ENCODE results near the gene RNF186.

GRCh38 chr1:19802269-19802668 lies 12.8 kb downstream of the RNF186 start:
- TF ChIP-seq, protein P1, sequence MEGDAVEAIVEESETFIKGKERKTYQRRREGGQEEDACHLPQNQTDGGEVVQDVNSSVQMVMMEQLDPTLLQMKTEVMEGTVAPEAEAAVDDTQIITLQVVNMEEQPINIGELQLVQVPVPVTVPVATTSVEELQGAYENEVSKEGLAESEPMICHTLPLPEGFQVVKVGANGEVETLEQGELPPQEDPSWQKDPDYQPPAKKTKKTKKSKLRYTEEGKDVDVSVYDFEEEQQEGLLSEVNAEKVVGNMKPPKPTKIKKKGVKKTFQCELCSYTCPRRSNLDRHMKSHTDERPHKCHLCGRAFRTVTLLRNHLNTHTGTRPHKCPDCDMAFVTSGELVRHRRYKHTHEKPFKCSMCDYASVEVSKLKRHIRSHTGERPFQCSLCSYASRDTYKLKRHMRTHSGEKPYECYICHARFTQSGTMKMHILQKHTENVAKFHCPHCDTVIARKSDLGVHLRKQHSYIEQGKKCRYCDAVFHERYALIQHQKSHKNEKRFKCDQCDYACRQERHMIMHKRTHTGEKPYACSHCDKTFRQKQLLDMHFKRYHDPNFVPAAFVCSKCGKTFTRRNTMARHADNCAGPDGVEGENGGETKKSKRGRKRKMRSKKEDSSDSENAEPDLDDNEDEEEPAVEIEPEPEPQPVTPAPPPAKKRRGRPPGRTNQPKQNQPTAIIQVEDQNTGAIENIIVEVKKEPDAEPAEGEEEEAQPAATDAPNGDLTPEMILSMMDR (IDR thresholded peaks at IDR 0.05; ENCODE audit: low read depth, low read length): no peak
- no peak for TF ChIP-seq POLR2A (IDR thresholded peaks at IDR 0.05; ENCODE audit: extremely low read depth, insufficient read length)
- no peak for TF ChIP-seq MAX (IDR thresholded peaks at IDR 0.05; ENCODE audit: low read depth, low read length)
- TF ChIP-seq MYC (IDR thresholded peaks at IDR 0.05; ENCODE audit: low read depth, low read length): no peak
